TTC549 (cell line): ENCODE data around the gene ATXN2.
"Not testable (repeated sequence)": the region's sequence is repeated elsewhere in the genome, so short reads cannot be mapped to it uniquely, and the experiment has no call there.

Experiments
- FAIRE-seq: peaks from 2 replicates; lab custom pipeline; 2012; peaks lifted over from hg19 to GRCh38; lab: Jason Lieb, UNC

The ATXN2 gene

DNA sequence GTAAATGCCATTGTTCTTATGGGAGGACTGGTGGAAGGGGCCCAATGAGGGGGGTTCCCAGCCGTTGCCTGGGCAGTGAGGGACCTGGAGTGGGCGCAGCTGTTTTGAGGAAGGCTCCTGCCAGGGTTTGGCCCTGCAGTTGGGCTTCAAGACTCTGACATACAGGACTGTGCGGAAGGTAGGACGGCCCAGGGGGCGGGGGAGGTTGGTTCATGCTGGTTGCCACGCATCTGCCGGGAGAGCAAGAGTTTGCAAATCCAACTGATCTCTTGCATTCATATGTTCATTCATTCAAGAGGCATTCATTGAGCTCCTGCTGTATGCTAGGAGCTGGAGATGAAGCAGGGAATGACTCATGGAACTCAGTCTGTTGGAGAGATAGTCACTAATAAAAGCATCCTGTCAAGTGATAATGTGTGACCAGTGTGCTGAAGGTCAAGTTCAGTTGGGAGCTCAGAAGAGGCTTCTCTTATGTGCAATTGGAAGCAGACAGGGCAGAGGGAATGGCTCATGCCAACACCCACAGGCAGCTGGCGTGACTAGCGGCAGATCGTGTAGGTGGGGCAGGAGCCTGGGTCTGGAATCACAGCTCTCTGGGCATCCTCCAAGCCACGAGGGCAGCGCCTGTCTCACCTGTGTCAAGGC lies 185.6 kb downstream of the ATXN2 start:
- FAIRE-seq: no peak

GRCh38 chr12:111412830-111413441 lies 186.2 kb downstream of the ATXN2 start:
- no peak for FAIRE-seq

- FAIRE-seq: no peak
Observed at GRCh38 chr12:111412007-111412829, 186.9 kb downstream of the ATXN2 start.

DNA sequence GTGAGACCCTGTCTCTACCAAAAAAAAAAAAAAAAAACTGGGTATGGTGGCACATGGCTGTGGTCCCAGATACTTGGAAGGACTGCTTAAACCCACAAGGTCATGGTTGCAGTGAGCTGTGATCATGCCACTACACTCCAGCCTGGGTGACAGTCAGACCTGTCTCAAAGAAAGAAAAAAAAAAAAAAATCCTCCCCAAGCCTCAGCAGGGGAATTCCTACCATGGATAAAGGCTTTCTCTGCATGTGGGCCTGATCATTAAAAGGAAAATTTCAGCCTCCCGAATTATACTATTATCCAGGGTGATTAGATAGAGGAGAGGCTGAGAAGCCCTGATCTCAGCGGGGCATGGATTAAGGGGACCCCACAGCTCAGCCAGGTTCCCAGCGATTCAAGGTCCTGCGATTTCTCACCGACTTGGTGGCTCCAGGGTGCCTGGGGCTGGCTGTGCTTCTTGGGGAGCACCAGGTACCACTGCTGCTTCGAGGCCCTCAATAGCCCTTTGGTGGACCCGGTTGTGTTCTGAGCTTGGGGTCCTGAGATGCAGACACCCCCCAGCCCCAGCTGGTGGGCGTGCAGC lies 187.8 kb downstream of the ATXN2 start:
- no peak for FAIRE-seq

- no peak for FAIRE-seq
Observed at GRCh38 chr12:111410431-111411184, 188.5 kb downstream of the ATXN2 start.

- FAIRE-seq: no peak
Observed at GRCh38 chr12:111409780-111410430, 189.2 kb downstream of the ATXN2 start.

GRCh38 chr12:111409403-111409779 lies 189.7 kb downstream of the ATXN2 start:
- FAIRE-seq: no peak

DNA sequence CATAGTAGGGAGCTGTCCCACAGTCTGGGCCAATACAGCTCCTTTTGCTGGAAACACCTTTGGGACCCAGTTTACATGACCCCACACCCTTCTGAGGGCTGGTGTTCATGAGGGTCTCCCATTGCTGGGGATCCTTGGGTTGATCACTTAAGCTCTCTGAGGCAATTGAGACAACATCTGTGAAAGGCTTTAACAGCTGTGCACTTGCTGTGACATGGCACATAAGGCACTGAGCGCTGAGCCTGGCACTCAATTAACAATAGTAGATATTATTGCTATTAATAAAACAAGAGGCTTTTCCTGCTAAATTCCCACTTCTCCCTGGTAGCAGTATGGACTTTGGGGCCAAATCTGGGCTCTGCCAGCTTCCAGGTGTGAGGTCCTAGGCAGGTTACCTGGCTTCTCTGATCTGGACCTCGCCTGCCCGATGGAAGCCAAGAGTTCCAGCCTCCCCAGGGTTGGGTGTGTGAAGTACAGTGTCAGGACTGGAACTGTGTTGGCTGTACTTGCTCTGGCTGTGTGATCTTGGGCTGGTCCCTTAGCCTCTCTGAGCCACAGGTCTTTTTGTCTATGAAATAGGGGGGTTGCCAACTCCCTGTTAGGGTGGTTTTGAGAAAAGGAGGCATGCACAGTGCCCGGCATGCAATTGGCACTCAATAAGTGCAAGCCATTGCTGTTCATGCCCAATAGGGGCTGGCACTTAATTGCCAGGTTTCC lies 190.3 kb downstream of the ATXN2 start:
- FAIRE-seq: no peak

DNA sequence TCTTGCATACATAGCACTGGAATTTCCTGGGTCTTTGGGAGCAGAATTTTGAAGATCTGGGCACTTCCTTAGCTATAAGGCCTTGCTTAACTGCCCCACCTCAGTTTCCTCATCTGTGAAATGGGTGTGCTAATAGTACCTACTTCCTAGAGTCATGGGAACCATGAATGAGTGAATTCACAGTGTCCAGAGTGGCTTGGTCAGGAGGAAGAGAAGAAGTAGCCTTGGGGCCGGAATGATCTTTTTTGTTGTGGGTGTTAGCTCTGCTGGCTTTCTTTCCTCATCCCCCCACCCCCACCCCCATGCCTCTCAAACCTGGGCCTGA lies 191.0 kb downstream of the ATXN2 start:
- no peak for FAIRE-seq

- FAIRE-seq: no peak
Observed at GRCh38 chr12:111407377-111408115, 191.6 kb downstream of the ATXN2 start.

DNA sequence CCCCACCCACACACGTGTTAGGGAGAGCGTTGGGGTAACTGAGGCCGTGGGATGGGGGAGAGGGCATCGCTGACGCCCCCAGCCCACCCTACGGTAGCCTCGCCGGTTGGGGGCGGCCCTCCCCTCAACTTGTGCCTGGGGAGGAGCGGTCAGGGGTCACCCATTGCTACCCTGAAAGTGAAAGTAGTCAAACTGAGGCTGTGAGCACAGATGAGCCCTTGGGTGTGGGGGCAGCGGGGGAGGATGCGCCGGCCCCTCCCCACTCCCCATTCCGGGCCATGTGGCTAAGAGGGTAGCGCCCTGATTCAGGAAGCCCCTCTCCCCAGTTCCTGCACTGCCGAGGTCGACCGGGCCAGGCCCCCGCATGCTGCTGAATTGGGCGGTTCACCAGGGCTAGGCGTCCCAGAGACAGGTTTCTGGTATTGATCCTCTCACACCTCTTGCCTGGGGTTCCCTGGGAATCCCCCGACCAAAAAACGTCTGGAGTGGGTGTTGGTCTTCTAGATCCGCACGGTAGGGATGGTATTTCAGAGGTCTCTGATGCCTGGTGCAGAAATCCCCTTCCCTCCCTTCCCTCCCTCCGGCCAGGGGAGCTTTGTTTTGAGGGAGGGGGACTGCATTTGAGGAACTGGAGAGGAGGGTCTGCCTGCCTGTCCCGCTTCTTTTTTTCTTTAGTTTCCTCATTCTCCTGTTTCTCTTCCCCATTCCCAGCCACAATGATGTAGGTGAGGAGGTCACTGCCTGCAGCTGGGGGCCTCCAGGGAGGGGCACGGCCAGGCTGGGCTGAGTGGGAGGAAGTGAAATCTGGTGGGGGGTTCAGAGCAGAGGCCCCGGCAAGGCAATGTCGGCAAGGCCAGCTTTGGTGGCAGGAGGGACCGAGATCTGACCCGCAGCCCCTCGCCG lies 192.4 kb downstream of the ATXN2 start:
- no peak for FAIRE-seq

DNA sequence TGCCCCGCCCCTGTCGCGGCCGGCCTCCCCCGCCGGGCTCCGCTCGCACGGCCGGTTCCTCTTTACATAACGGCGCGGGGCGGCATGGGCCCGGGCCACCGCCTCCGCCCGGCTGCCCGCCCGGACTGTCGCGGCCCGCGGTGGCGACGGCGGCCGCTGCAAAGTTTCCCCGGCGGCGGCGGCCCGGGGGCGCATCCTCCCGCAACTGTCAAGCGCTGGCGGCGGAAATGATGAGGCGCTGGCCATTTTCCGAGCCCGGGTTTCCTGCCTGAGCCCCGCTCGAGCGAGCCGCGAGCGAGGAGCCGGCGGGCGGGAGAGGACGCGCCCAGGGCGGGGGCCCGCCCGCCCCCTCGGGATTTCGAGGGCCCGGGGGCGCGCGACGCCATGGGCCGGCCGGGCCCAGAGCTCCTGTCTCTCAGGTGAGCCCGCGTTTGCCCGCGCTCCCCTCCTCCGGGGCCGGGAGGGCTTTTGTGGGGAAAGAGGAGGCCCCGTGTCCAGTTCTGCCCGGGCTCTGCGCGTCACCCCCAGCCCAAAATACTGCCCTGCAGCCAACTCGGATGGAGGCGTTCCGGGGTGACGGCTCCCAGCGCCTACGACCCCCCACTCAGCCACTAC lies 193.1 kb downstream of the ATXN2 start, which contains the start of gene SH2B3:
TSS of gene SH2B3 (plus strand) at position 65 of the 615 bp plus-strand sequence. CDS start 12,223 bp downstream, outside the sequence.
- no peak for FAIRE-seq

DNA sequence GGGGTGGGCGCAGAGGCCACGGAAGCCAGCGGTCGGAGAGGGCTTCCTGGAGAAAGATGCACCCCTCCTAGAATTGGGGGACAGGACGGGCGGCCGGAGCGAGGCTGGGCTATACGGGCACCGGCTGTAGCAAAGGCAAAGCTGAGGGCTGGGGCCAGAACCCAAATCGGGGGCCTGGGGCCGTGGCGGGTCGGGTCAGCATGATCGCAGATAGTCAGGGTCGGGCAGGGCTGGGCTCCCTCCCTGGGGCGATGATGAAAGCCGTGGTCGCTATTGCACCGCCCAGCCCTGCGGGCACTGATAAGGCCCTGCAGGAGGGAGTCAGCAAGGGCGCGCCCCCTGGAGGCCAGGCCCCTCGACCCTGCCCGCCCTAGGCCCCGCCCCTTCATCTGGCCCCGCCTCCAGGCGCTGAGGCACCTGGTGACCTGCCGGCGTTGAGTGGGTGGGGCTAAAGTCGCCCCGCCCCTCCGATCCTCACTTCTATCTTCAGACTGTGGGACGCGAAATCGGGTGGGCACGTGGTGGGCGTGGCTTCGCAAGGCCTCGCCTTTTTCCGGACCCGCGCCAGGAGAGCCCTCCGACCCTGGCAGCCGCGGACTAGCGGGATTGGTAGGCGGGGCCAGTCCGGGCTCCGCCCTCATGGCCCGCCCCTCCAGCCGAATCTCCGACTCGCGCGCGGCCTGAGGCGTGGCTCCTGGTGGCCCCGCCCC lies 193.8 kb downstream of the ATXN2 start:
- no peak for FAIRE-seq

GRCh38 chr12:111404362-111405148 lies 194.6 kb downstream of the ATXN2 start:
- no peak for FAIRE-seq

DNA sequence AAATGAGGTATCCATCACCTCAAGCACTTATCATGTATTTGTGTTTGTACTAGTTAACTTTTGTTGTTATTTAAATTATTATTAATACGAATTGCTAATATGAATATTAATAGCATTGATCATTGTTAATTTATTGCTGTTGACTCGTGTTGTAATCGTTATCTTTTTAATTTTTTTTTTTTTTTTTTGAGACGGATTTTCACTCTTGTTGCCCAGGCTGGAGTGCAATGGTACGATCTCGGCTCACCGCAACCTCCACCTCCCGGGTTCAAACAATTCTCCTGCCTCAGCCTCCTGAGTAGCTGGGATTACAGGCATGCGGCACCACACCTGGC lies 196.7 kb downstream of the ATXN2 start:
- not testable (repeated sequence) for FAIRE-seq
